Daoy (cell line): ENCODE measurements around the gene KCNMA1. TPM values are rescaled to one million over a fixed set of nuclear protein-coding genes. Genes with fewer than 3 reads are reported as not detected.
"Not testable (repeated sequence)": the region's sequence is repeated elsewhere in the genome, so short reads cannot be mapped to it uniquely, and the experiment has no call there.

Source experiments
- DNase-seq: peaks from one replicate; pipeline ENCODE4 v3.0.0-alpha.2; 2015; ENCODE audit warnings: low read depth
- total RNA-seq: library from RNA; depleted of rRNA; stranded (reverse); fragments of >200 nt; shearing (Covaris generic); gene quantifications from 2 replicates; pipeline ENCODE4 v1.2.3, GENCODE V29; 2014

The KCNMA1 gene
- total RNA-seq, 1 experiment from 2014 or later = 28.8 TPM

- peak; percentile 92 for DNase-seq
These were observed 105.5 kb downstream of the KCNMA1 start for GRCh38 chr10:77532068-77532467.

GRCh38 chr10:77531441-77532001 lies 106.1 kb downstream of the KCNMA1 start:
- DNase-seq = peak; percentile 92

- DNase-seq = no peak
These were observed 107.6 kb downstream of the KCNMA1 start for GRCh38 chr10:77530011-77530410.

- peak; percentile 38 for DNase-seq
These were observed 108.5 kb downstream of the KCNMA1 start for GRCh38 chr10:77529050-77529576.

- no peak for DNase-seq
These were observed 109.8 kb downstream of the KCNMA1 start for GRCh38 chr10:77527839-77528238.

- DNase-seq = no peak
These were observed 110.6 kb downstream of the KCNMA1 start for GRCh38 chr10:77526868-77527617.

- DNase-seq = peak; percentile 37
These were observed 113.3 kb downstream of the KCNMA1 start for GRCh38 chr10:77524281-77524711.

GRCh38 chr10:77522268-77522809 lies 115.3 kb downstream of the KCNMA1 start:
- no peak for DNase-seq

GRCh38 chr10:77520995-77521394 lies 116.6 kb downstream of the KCNMA1 start:
- DNase-seq = no peak

GRCh38 chr10:77520290-77520689 lies 117.3 kb downstream of the KCNMA1 start:
- DNase-seq = no peak

GRCh38 chr10:77519791-77520190 lies 117.8 kb downstream of the KCNMA1 start:
- not testable (repeated sequence) for DNase-seq

- no peak for DNase-seq
These were observed 118.7 kb downstream of the KCNMA1 start for GRCh38 chr10:77518910-77519274.

GRCh38 chr10:77518241-77518909 lies 119.2 kb downstream of the KCNMA1 start:
- no peak for DNase-seq

- no peak for DNase-seq
These were observed 121.0 kb downstream of the KCNMA1 start for GRCh38 chr10:77516575-77516974.

GRCh38 chr10:77514870-77515269 lies 122.7 kb downstream of the KCNMA1 start:
- DNase-seq = no peak

GRCh38 chr10:77513781-77514331 lies 123.8 kb downstream of the KCNMA1 start:
- peak; percentile 94 for DNase-seq

GRCh38 chr10:77513220-77513619 lies 124.4 kb downstream of the KCNMA1 start:
- no peak for DNase-seq

GRCh38 chr10:77512219-77512578 lies 125.4 kb downstream of the KCNMA1 start:
- DNase-seq = no peak

- no peak for DNase-seq
These were observed 126.0 kb downstream of the KCNMA1 start for GRCh38 chr10:77511498-77512218.

- no peak for DNase-seq
These were observed 126.9 kb downstream of the KCNMA1 start for GRCh38 chr10:77510695-77511094.

GRCh38 chr10:77510294-77510693 lies 127.3 kb downstream of the KCNMA1 start:
- no peak for DNase-seq

GRCh38 chr10:77509391-77509790 lies 128.2 kb downstream of the KCNMA1 start:
- DNase-seq = no peak
